HG03354 (cell line): ENCODE data around the gene PCDHB2.
"Not testable (repeated sequence)": the region's sequence is repeated elsewhere in the genome, so short reads cannot be mapped to it uniquely, and the experiment has no call there.

ENCODE experiments used
- ATAC-seq: cut with Tn5 transposase; IDR thresholded peaks from one replicate; pipeline ENCODE4 v1.9.1; 2021; ENCODE audit warnings: mild to moderate bottlenecking; ENCODE audit not compliant: unreplicated experiment, poor library complexity, severe bottlenecking

PCDHB2 gene

GRCh38 chr5:141135030-141135717 lies 40.8 kb downstream of the PCDHB2 start, which contains the start of gene PCDHB5:
TSS of gene PCDHB5 (plus strand) at chr5:141135206. CDS start at chr5:141135435, 229 bp downstream.
- no peak for ATAC-seq

GRCh38 chr5:141135718-141136266 lies 41.4 kb downstream of the PCDHB2 start:
- ATAC-seq: no peak

- not testable (repeated sequence) for ATAC-seq
Observed at GRCh38 chr5:141137346-141137745, 42.9 kb downstream of the PCDHB2 start.
